Stimulated activated CD4-positive, alpha-beta T cell treated with anti-CD3 and anti-CD28 coated beads, Interleukin-2, amount 100 ng/mL, for 24 hours (primary cell): Measurements from ENCODE around the gene RASD2.

Source experiments
- DNase-seq, 2 donors: peaks; one replicate each; pipeline ENCODE4 v3.0.0-alpha.2; 2020

Gene RASD2

GRCh38 chr22:35519306-35520000, 21.2 kb upstream of the RASD2 start:
- no peak for DNase-seq

- no peak for DNase-seq
Measured at GRCh38 chr22:35521358-35522224, 19.0 kb upstream of the RASD2 start.

DNA sequence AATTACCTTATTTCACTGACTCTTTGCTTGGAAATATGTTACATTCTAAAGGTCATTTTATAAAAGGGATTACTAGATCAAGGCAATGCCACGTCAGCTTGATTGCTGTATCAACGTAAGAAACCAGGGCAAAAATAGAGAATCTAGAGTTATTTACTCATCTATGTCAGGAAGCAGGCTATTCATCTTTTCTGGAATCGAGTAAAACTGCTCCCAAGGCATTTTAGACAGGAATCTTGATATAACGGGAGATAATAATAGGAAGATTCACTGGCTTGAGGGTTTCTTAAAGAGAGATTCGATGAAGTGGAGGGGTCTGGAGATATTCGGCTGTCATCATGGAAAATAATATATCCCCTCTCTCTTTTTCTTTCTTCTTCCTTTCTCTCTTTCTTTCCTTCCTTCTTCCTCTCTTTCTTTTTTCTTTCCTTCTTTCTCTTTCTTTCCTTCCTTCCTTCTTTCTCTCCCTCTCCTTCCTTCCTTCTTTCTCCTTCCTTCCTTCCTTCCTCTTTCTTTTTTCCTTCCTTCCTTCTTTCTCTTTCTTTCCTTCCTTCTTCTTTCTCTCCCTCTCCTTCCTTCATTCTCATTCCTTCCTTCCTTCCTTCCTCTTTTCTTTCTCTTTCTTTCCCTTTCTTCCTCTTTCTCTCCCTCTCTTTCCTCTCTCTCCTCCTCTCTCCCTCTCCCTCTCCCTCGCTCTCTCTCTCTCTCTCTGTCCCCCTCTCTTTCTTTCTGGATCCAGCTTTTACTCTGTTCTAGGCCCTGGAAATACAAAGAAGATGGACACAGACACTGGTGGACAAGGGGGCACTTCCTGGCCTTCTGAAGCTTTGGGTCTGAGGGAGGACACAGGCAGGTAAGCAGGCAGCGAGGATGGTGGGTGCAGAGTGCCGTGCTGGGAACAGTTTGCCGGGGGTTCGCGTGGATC, 18.1 kb upstream of the RASD2 start:
- DNase-seq: no peak

DNA sequence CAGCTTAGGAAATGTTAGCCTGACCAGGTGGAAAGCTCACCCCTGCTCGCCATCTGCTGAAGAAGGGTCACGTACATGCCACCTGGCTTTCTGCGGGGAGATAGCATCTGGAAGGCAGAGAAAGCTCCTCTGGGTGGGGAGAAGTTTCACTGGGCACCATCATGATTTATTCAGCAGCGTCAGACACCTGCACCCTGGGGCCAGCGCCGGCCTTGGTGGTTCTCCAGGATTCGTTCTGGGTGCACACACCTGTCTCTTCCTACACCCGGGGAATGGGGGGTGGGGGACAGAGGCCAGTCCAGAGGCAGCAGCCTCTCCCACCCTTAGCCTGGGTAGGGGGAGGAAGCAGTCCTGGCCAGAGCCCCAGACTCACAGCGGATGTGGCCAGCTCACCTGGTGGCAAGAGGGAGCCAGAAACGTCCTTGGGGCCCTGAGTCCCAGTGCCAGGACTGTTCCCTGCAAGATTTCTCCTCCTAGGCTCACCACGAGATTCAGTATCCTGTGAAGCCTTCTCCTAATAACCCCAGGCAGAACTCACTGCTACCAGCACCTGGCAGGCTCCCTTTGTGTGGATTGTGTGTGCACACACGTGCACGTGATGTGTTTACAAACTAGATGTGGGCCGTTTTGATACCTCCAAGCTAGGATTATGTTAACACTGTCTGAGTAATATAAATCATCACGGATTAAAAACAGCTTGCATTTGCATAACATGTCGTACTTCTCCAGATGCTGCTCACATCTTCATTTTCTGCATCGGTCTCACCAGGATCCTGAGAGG, 17.3 kb upstream of the RASD2 start:
- DNase-seq: no peak

- no peak for DNase-seq
Measured at GRCh38 chr22:35524966-35525686, 15.5 kb upstream of the RASD2 start.

- no peak for DNase-seq
Measured at GRCh38 chr22:35525687-35526332, 14.8 kb upstream of the RASD2 start.

- no peak for DNase-seq
Measured at GRCh38 chr22:35526333-35526979, 14.2 kb upstream of the RASD2 start.

GRCh38 chr22:35528927-35529326, 11.7 kb upstream of the RASD2 start:
- no peak for DNase-seq

GRCh38 chr22:35530700-35531099, 9.9 kb upstream of the RASD2 start:
- DNase-seq: no peak

DNA sequence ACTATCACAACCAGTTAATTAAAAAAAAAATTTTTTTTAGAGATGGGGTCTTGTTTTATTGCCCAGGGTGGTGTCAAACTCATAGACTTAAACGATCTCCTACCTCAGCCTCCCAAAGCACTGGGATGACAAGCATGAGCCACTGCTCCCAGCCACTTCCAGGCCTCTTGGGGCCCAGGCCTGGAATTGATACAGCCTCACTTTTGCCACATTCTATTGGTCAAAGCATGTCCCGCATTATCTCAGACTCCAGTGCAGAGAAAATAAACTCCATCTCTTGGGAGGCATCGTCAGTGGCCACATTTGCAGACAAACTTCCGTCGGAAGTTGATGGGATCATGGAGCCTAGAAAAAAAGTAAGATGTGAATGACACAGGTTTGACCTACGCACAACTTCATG, 9.4 kb upstream of the RASD2 start:
- DNase-seq: no peak

- no peak for DNase-seq
Measured at GRCh38 chr22:35531676-35532075, 9.0 kb upstream of the RASD2 start.

DNA sequence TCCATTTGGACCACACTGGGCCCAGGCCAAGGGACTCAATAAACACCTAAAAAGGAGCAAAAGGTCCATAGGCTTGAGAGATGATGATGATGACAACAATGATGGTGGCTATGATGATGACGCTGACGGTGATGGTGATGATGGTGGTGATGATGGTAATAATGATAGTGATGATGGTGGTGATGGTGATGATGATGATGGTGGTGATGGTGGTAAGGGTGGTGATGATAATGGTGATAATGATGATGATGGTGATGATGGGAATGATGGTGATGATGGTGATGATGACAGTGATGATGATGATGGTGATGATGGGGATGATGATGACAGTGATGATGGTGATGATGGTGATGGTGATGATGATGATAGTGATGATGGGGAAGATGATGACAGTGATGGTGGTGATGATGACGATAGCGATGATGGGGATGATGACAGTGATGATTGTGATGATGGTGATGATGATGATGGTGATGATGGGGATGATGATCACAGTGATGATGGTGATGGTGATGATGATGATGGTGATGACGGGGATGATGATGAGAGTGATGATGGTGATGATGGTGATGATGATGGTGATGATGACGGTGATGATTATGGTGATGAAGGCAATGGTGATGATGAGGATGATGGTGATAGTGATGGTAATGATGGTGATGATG, 7.1 kb upstream of the RASD2 start:
- DNase-seq: no peak

GRCh38 chr22:35534091-35534490, 6.5 kb upstream of the RASD2 start:
- DNase-seq: no peak

- DNase-seq: no peak
Measured at GRCh38 chr22:35537232-35537631, 3.4 kb upstream of the RASD2 start.

DNA sequence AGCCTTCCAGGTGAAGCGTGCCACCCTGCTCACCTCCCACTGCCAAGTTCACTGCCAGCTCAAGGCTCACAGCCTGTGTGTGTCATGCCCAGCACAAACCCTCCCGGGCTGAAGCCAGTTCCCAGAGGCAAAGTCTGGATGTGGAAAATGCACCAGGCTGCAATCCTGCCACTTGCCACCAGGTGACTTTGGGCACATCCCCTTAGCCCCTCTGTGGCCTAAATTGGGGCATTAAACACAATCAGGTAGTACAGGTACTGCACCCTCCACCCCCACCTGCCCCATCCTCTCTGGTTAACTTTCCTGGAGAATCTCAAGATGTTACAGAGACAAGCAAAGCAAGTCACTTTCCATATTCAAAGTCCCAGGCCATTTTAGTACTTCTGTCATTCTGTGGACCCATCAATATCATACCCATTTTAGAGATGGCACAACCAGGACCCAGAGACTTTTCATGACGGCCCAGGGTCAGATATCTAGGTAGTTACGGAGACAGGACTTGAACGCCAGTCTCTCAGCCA, 1.8 kb upstream of the RASD2 start:
- peak; percentile 50 to 59 for DNase-seq

DNA sequence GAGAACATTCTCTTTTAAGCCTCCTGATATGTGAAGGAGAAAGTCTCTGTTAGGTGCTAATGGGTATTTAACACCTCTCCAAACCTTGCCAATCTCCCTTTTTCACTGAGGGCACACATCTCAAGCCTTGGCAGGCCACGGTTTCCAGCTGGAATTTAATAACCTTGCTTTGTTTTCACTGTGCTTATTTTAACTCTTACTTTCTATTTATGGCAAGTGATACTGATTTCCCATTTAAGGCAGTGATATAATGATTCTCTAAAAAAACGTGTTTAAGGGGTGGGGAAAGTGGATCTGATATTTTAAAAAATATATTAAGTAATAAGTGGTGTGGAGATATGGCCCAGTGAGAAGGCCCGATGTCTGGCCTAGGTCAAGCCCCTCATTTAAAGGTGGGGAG, 1.1 kb upstream of the RASD2 start:
- DNase-seq: no peak

DNA sequence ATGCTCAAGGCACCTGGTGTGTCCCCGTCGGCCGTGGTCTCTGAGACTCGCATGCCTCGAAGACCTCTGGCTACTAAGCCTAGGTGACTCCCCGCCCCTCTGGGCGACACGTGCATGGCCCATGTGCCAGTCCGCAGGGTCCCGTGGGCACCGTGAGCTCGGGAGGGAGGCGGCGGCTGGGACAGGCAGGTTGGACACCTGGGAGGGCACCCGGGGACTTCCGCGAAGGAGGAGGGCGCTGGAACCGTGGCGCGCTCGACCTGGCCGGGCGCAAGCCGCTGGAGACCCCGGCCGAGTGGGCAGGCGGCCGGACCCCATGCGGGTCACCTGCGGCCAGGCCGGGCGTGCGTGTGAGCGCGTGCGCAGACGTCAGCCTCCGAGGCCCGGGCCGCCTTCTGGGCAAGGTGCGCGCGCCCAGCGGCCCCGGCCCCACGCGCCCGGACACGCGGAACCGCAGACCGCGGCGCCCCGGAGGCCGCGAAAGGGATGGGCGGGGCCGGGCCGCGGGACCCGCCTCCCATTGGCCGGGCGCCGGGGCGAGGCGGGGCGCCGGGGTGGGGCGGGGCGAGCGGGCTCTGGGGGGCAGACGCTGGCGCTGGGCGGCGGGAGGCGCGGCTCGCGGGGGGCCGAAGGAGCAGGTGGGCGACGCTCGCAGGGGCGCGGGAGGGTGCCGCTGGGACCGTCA, 579 bp upstream of the RASD2 start:
- peak; percentile 73 to 76 for DNase-seq

DNA sequence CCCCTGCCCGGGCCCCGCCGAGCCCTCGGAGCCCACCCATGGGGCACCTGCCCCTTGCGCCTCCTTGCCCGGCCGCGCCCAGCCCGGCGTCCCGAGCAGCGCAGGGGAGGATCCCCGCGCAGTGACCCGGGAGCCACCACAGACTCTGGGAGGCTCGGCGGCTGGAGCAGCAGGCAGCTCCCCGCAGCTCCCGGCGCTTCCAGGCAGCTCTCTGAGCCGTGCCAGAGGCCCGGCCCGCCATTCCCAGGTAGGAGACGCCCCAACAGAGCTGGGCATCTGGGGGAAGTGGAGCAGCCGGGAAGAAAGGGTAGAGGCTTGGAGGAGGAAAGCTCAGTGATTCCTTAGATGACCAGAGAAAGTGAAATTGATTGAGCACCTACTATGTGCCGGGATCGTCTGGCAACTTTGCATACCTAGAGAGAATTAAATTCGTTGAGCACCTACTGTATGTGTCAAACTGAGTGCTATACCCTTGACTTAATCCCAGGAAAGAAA, 670 bp downstream of the RASD2 start:
- DNase-seq: no peak
